HG02943 (cell line): ENCODE measurements around the gene ITGAL.
"Not testable (repeated sequence)": the region's sequence is repeated elsewhere in the genome, so short reads cannot be mapped to it uniquely, and the experiment has no call there.

Experiments used
- ATAC-seq: cut with Tn5 transposase; IDR thresholded peaks from one replicate; pipeline ENCODE4 v1.9.1; 2021; ENCODE audit warnings: mild to moderate bottlenecking, low read depth, moderate library complexity; ENCODE audit not compliant: unreplicated experiment

The ITGAL gene

GRCh38 chr16:30457256-30457655 lies 15.3 kb upstream of the ITGAL start:
- no peak for ATAC-seq

GRCh38 chr16:30457743-30458560 lies 14.6 kb upstream of the ITGAL start:
- ATAC-seq = no peak

- ATAC-seq = peak; percentile 70
Measured at GRCh38 chr16:30458561-30459394, 13.8 kb upstream of the ITGAL start.

- ATAC-seq = no peak
Measured at GRCh38 chr16:30459456-30459855, 13.1 kb upstream of the ITGAL start.

- ATAC-seq = not testable (repeated sequence)
Measured at GRCh38 chr16:30461426-30461825, 11.1 kb upstream of the ITGAL start.

GRCh38 chr16:30464078-30464477 lies 8.5 kb upstream of the ITGAL start:
- no peak for ATAC-seq

- no peak for ATAC-seq
Measured at GRCh38 chr16:30470170-30470512, 2.4 kb upstream of the ITGAL start.

GRCh38 chr16:30470632-30470995 lies 1.9 kb upstream of the ITGAL start:
- ATAC-seq = no peak

GRCh38 chr16:30473231-30474073 lies 910 bp downstream of the ITGAL start:
- ATAC-seq = no peak

GRCh38 chr16:30474074-30474452 lies 1.5 kb downstream of the ITGAL start:
- no peak for ATAC-seq

GRCh38 chr16:30474684-30475083 lies 2.1 kb downstream of the ITGAL start:
- ATAC-seq = no peak

GRCh38 chr16:30476991-30477390 lies 4.4 kb downstream of the ITGAL start:
- no peak for ATAC-seq

GRCh38 chr16:30477773-30478172 lies 5.2 kb downstream of the ITGAL start:
- not testable (repeated sequence) for ATAC-seq

- ATAC-seq = no peak
Measured at GRCh38 chr16:30478766-30479478, 6.4 kb downstream of the ITGAL start.

- no peak for ATAC-seq
Measured at GRCh38 chr16:30481381-30481780, 8.8 kb downstream of the ITGAL start.

- no peak for ATAC-seq
Measured at GRCh38 chr16:30482366-30482765, 9.8 kb downstream of the ITGAL start.

GRCh38 chr16:30484887-30485286 lies 12.3 kb downstream of the ITGAL start:
- no peak for ATAC-seq

GRCh38 chr16:30485818-30486436 lies 13.4 kb downstream of the ITGAL start:
- no peak for ATAC-seq

GRCh38 chr16:30488764-30489605 lies 16.4 kb downstream of the ITGAL start:
- no peak for ATAC-seq
